LNCAP (cell line): ENCODE results near the gene ZNF580.

Experiments used
- CTCF ChIP-seq: fragments of 450-650 bp; IDR thresholded peaks from 2 replicates; pipeline ENCODE4 v1.5.1; 2017; ENCODE audit warnings: mild to moderate bottlenecking

Gene ZNF580

DNA sequence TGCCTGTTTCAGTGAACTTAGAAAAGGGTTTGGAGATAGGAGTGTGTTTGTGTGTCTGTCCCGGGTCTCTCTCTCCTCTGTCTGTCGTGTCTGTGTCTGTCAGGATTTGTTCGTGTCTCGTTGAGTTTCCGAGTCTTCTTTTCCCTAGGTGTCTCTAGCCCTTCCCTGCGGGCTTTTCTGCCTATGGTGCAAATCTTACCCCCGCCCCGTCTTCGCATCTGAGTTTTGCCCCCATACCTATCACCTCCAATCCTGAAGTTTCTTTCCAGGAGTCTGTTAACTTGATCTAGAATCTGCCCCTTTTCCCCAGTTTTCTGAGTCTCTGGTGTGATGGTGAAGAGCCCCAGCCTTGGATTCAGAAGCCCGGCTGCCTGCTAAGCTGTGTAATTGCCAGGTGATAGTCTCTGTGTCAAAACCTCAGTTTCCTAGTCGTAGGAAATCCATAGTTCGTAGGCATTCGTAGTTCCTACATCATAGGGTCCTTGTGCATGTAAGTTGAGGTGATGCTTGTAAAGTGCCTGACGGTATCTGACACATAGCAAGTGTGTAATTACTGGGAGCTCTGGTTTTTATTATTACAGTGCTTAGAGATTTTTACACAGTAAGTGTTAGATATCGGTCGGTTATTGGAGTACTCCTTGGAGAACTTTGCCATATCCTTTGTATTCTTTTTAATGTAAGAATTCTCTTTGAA, 35.0 kb downstream of the ZNF580 start:
- TF ChIP-seq CTCF, result no peak

DNA sequence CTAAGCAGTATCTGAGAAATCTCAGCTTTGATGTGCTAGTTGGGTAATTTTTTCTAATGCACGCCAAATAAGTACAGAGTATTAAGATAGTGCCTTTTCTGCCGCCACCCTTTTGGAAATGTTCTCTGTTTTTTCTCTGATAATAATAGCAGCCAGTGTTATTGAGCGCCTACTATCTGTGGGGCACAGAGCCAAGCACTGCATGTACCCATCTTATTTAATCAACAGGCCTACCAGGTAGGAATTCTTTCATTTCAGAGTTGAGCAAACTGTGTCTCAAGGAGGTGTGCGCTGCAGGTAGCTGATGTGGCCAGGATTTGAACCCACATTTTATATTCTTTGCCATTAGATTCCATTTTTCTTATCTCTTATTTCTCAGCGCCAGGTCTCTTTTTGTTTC, 35.6 kb downstream of the ZNF580 start:
- TF ChIP-seq CTCF, result peak; percentile 50; the same call in 1 of the 2 replicates

DNA sequence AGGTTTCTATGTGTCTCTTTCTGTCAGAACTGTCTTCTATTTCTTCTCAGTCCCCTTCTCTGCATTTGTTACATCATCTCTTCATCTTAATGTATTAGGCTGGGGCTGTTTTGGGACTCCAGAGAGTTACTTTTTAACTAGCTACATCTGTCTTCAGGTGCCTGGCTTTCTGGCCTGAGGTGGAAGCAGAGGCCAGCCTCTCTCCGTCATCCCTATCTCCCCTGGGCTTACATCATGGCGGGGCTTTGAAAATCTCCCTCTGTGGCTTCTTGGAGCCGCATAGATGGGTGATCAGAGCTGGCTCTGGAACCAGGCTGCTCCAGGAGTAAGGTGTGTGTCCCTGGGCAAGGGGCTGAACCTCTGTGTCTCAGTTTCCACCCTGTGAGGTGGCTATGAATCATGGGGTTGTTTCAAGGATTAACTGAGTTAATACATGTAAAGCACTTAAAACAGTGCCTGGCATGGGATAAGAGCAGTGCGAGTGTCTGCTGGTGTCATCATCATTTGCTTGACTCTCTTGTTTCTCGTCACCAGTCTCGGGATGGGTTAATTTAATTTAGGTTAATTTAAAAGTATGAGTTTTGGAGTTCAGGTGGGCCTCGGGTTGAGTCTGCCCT, 36.2 kb downstream of the ZNF580 start:
- TF ChIP-seq CTCF, result no peak

GRCh38 chr19:55677572-55678028, 36.8 kb downstream of the ZNF580 start:
- TF ChIP-seq CTCF, result no peak

GRCh38 chr19:55678121-55678671, 37.4 kb downstream of the ZNF580 start:
- no peak for TF ChIP-seq CTCF

GRCh38 chr19:55679343-55680257, 38.8 kb downstream of the ZNF580 start:
- no peak for TF ChIP-seq CTCF
